ENCODE results near the gene RELCH. TPM values are rescaled to one million over a fixed set of nuclear protein-coding genes. Genes with fewer than 3 reads are reported as not detected.

Gene RELCH
- polyA plus RNA-seq, 1 donor from 2014 or later = 5.5 TPM

GRCh38 chr18:62341473-62341872, 154.4 kb downstream of the RELCH start:
- no peak overlapping the region for H3K4me3 Mint-ChIP-seq
- H3K27me3 Mint-ChIP-seq = peaks cover 17% of the 10 kb centered on the region

GRCh38 chr18:62342884-62343283, 155.8 kb downstream of the RELCH start:
- H3K4me3 Mint-ChIP-seq = no peak overlapping the region
- H3K27me3 Mint-ChIP-seq = peaks cover 12% of the 10 kb centered on the region
- peaks cover 0 to 2% (median 0%) of the 10 kb centered on the region in 3 donors for H3K4me1 Mint-ChIP-seq
- no peaks in the 10 kb centered on the region for H3K36me3 Mint-ChIP-seq
- no peaks in the 10 kb centered on the region for H3K9me3 Mint-ChIP-seq
- no peak overlapping the region for H3K27ac Mint-ChIP-seq

More at GRCh38 chr18:62341473-62341872, 154.4 kb downstream of the RELCH start:
- Mint-ChIP-seq H3K9me3 (no peaks in the 10 kb centered on the region), H3K36me3 (peaks cover under 1% of the 10 kb centered on the region), H3K27ac (no peak overlapping the region), H3K4me1 (no peaks in the 10 kb centered on the region)

- no peaks in the 10 kb centered on the region for H3K36me3 Mint-ChIP-seq
- H3K4me1 Mint-ChIP-seq = peaks cover 0 to 2% (median 0%) of the 10 kb centered on the region in 3 donors
- H3K27me3 Mint-ChIP-seq = peaks cover 12% of the 10 kb centered on the region
- H3K27ac Mint-ChIP-seq = no peak overlapping the region
- no peak overlapping the region for H3K4me3 Mint-ChIP-seq
- no peaks in the 10 kb centered on the region for H3K9me3 Mint-ChIP-seq
Observed at GRCh38 chr18:62343316-62343715, 156.3 kb downstream of the RELCH start.

GRCh38 chr18:62345909-62346308, 158.9 kb downstream of the RELCH start:
- H3K4me1 Mint-ChIP-seq = peaks cover 0 to 2% (median 0%) of the 10 kb centered on the region in 3 donors
- no peak overlapping the region for H3K27ac Mint-ChIP-seq
- H3K4me3 Mint-ChIP-seq = no peak overlapping the region
- peaks cover 3% of the 10 kb centered on the region for H3K27me3 Mint-ChIP-seq
- no peaks in the 10 kb centered on the region for H3K36me3 Mint-ChIP-seq
- no peaks in the 10 kb centered on the region for H3K9me3 Mint-ChIP-seq

- Mint-ChIP-seq H3K9me3 (no peaks in the 10 kb centered on the region), H3K4me3 (no peak overlapping the region), H3K27ac (no peak overlapping the region), H3K27me3 (peaks cover 3% of the 10 kb centered on the region), H3K4me1 (peaks cover 0 to 2% (median 0%) of the 10 kb centered on the region in 3 donors), H3K36me3 (no peaks in the 10 kb centered on the region)
Observed at GRCh38 chr18:62346333-62347088, 159.5 kb downstream of the RELCH start.

- Mint-ChIP-seq H3K36me3 (no peaks in the 10 kb centered on the region), H3K27ac (no peak overlapping the region)
Observed at GRCh38 chr18:62347089-62347506, 160.0 kb downstream of the RELCH start.

GRCh38 chr18:62348474-62348873, 161.4 kb downstream of the RELCH start:
- H3K36me3 Mint-ChIP-seq = no peaks in the 10 kb centered on the region
- H3K4me3 Mint-ChIP-seq = no peak overlapping the region
- peaks cover 3% of the 10 kb centered on the region for H3K27me3 Mint-ChIP-seq
- peaks cover 0 to 2% (median 0%) of the 10 kb centered on the region in 3 donors for H3K4me1 Mint-ChIP-seq
- H3K27ac Mint-ChIP-seq = no peak overlapping the region
- no peaks in the 10 kb centered on the region for H3K9me3 Mint-ChIP-seq

More at GRCh38 chr18:62347089-62347506, 160.0 kb downstream of the RELCH start:
- no peak overlapping the region for H3K4me3 Mint-ChIP-seq
- H3K27me3 Mint-ChIP-seq = peaks cover 3% of the 10 kb centered on the region
- no peaks in the 10 kb centered on the region for H3K9me3 Mint-ChIP-seq
- peaks cover 0 to 2% (median 0%) of the 10 kb centered on the region in 3 donors for H3K4me1 Mint-ChIP-seq

GRCh38 chr18:62353170-62353569, 166.1 kb downstream of the RELCH start:
- Mint-ChIP-seq H3K9me3 (no peaks in the 10 kb centered on the region), H3K4me3 (no peak overlapping the region), H3K36me3 (no peaks in the 10 kb centered on the region), H3K27ac (no peak overlapping the region), H3K27me3 (no peaks in the 10 kb centered on the region), H3K4me1 (no peaks in the 10 kb centered on the region)

GRCh38 chr18:62354151-62354550, 167.1 kb downstream of the RELCH start:
- no peaks in the 10 kb centered on the region for H3K36me3 Mint-ChIP-seq
- no peaks in the 10 kb centered on the region for H3K9me3 Mint-ChIP-seq
- no peaks in the 10 kb centered on the region for H3K4me1 Mint-ChIP-seq
- no peak overlapping the region for H3K27ac Mint-ChIP-seq
- H3K27me3 Mint-ChIP-seq = no peaks in the 10 kb centered on the region
- H3K4me3 Mint-ChIP-seq = no peak overlapping the region

GRCh38 chr18:62357079-62357719, 170.1 kb downstream of the RELCH start:
- H3K9me3 Mint-ChIP-seq = no peaks in the 10 kb centered on the region
- no peaks in the 10 kb centered on the region for H3K4me1 Mint-ChIP-seq
- no peak overlapping the region for H3K27ac Mint-ChIP-seq
- H3K36me3 Mint-ChIP-seq = no peaks in the 10 kb centered on the region
- peaks cover 5% of the 10 kb centered on the region for H3K27me3 Mint-ChIP-seq
- H3K4me3 Mint-ChIP-seq = no peak overlapping the region

Other genes starting within 250 kb of the RELCH start
- 14.7 TPM for gene PIGN, start 199 bp upstream of the RELCH start, polyA plus RNA-seq
- gene TNFRSF11A, start 138.1 kb downstream of the RELCH start, polyA plus RNA-seq = not detected